A549 treated with DMSO at 1 μM for 4 hours (cell line): ENCODE data around the gene ERGIC2. TPM values are rescaled to one million over a fixed set of nuclear protein-coding genes. Genes with fewer than 3 reads are reported as not detected.

Source experiments
- total RNA-seq: library from RNA; stranded (reverse); fragments of 200-300 nt; extraction: Qiagen RNA extraction; gene quantifications from 5 replicates; pipeline ENCODE4 v1.2.3, GENCODE V29; 2022; ENCODE audit warnings: low read depth

The ERGIC2 gene
- total RNA-seq, result 67.8 to 90.4 TPM (median 77.4 TPM) in 5 replicates

GRCh38 chr12:29380536-29381523, at the start of gene ERGIC2:
Gene ERGIC2, minus strand, starts transcription at chr12:29381172. Its CDS starts 9,539 bp downstream, at chr12:29371633.

Other genes with a start within 250 kb of the ERGIC2 start
- not detected in 5 replicates for gene FAR2, start 231.9 kb downstream of the ERGIC2 start, total RNA-seq
- gene OVCH1, start 116.5 kb upstream of the ERGIC2 start, total RNA-seq, result not detected in 5 replicates